ENCODE measurements around the gene PNMA1. TPM values are rescaled to one million over a fixed set of nuclear protein-coding genes. Genes with fewer than 3 reads are reported as not detected.

Gene PNMA1
- polyA plus RNA-seq, 12 donors = 22.0 to 33.8 (median 25.9) TPM; not detected in 1

DNA sequence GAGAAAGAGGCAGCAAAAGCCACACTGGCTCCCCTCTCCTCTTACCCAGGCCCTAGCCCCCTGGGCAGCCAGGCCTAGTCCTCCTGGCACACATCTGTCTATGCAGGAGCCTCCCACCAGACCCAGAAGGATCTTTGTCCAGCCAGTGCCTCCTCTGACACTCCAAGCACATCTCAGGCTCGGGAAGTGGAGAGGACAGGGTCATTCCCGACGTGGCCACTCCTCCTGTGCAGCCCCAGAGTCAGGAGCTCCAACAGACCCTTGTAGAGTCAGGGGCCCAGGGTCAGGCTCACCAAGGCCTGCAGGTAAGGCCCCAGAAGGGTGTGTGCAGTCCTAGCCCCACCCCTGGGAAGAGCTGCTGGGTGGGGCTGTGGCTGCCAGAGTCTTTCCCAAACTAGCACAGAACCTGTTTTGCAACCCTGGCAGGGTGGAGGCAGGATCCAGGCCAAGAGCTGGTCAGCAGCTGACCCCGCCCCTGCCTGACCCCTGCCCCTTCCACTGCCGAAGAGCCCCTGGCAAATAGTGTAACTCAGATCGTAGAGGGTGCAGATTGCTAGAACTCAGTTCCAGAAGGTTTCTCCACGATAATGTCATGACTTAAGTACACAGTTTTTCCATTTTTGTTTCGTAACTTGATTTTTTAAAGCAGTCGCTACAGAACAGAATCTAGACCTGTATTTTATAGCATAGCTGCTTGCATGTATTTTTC lies 26.6 kb upstream of the PNMA1 start:
- DNase-seq = no peak

- DNase-seq = no peak
These were observed 25.9 kb upstream of the PNMA1 start for GRCh38 chr14:73739899-73740617.

DNA sequence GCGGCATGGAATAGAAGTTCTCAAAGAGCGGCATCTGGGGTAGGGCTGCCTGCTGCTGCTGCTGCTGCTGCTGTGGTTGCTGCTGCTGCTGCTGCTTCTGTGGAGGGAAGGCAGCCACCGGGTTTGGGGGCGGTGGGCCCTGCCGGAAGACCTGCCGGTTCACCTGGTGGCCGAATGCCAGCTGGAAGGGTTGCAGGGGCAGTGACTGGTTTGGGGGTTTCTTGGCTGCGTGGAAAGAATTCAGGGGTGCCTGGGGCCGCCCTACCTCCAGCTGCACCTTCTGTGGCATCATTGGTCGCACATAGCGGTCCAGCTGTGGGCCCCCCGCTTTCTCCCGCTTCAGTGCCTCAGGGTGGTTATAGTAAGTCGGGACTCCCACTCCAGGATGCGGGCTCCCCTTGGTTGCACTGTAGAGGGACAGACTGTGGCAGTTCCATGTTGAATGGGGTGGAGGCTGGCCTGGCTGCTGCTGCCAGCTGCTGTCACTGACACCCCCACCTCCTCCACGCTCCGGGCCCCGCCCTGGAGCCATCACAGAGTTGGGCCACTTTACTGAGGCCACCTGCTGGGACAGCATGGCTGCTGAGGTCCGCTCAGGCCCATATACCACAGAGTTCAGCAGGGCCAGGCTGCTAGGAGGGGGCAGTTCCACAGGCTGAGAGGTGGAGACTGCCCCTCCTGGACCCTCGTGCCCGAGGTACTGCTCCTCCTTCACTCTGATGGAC lies 25.2 kb upstream of the PNMA1 start:
- DNase-seq = no peak

GRCh38 chr14:73738518-73739173 lies 24.5 kb upstream of the PNMA1 start:
- no peak for DNase-seq

- DNase-seq = no peak
These were observed 22.7 kb upstream of the PNMA1 start for GRCh38 chr14:73736842-73737241.

- DNase-seq = no peak
These were observed 17.8 kb upstream of the PNMA1 start for GRCh38 chr14:73732006-73732405.

DNA sequence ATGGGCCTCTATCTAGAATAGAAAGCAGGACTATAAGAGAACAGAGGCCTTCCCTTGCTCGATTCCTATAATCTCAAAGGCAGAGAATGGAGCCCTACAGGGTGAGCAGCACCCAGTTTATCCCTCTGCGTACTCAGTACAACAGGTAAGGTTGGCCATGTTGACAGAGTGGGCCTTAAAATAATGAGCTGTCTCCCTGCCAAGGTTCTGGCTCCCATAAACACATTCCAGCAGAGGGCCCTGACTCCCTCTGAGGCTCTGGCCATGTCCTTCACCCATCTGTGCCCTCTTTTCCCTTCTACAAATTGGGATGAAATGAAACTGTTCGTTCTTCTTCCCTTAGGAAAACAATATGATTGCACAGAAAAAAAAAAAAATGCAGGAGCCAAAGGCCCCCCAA lies 16.9 kb upstream of the PNMA1 start:
- DNase-seq = no peak

DNA sequence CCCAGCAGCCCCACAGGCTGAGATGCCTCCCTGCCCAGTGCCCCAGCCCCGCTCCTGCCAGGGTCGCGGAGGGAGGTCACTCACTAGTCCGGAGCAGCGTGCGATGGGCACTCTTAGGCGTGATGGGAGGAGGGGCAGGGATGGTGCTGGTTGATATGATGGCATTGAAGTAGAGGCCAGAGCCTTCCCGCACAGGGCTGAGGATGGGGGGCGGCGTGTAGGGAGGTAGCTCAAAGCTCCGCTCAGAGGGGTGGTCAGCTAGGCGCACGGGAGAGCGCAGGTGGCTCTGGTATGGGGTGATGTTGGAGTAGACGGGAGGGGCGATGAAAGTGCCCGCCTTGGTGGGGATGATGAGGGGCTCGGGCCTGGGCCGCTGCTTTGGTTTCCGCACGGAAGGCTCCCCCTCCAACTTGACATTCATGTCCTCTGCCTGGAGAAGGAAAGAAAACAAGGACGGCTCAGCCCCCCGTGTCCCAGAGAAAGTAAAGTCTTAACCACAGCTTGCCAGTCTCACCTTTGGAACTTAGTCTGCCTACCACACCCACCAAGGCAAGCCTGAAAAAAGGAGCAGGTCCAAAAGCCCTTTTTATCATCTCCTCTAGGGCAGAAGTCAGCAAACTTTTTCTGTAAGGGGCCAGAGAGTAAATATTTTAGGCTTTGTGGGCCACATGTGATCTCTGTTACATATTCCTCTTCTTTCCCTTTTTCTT lies 15.5 kb upstream of the PNMA1 start:
- DNase-seq = no peak

DNA sequence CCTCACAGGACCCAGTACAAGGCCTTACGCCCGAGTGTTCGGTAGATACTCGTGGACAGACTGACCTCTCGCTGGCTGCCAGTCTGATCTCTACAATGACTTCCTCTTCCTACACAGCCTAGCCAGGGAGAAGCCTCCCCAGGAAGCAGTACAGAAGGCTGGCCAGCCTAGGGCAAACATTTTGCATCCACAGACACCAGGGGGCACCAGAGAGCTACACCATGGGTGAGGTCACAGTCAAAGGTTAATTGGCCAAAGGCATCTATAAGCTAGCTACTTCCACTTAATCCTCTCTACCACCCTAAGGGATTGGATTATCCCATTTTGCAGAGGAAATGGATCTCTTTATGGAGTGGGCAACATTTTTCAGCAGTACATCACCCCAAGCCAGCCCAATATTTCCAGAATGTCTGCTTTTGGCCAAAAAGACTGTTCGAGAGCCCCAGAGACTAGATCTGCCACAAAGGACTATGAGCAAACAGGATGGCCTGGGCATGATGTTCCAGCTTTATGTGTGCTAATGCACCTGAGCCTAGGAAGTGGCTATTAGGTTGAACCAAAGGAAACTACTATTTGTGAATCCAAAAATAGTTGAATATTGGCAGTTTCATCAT lies 14.6 kb upstream of the PNMA1 start:
- peak; percentile 84 for DNase-seq

DNA sequence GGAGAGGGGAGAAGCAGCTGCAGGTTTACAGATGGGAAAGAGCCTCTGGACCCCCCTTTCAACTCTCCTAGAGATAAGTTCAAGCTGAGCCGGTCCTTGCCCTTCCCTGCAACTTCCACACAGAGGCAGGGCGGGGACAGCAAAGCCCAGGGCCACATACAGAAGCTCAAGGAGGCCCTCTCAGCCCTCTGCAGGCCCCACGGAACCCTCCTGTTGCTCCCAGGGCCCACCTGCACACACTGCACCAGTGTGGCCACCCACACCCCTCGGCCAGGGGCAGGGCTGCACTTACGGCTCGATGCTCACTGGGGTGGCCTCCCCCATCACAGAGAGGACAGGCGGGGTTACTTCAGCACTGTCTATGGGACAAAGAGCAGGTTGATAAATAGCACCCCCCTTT lies 13.0 kb upstream of the PNMA1 start:
- no peak for DNase-seq

- DNase-seq = no peak
These were observed 12.1 kb upstream of the PNMA1 start for GRCh38 chr14:73726025-73726961.

DNA sequence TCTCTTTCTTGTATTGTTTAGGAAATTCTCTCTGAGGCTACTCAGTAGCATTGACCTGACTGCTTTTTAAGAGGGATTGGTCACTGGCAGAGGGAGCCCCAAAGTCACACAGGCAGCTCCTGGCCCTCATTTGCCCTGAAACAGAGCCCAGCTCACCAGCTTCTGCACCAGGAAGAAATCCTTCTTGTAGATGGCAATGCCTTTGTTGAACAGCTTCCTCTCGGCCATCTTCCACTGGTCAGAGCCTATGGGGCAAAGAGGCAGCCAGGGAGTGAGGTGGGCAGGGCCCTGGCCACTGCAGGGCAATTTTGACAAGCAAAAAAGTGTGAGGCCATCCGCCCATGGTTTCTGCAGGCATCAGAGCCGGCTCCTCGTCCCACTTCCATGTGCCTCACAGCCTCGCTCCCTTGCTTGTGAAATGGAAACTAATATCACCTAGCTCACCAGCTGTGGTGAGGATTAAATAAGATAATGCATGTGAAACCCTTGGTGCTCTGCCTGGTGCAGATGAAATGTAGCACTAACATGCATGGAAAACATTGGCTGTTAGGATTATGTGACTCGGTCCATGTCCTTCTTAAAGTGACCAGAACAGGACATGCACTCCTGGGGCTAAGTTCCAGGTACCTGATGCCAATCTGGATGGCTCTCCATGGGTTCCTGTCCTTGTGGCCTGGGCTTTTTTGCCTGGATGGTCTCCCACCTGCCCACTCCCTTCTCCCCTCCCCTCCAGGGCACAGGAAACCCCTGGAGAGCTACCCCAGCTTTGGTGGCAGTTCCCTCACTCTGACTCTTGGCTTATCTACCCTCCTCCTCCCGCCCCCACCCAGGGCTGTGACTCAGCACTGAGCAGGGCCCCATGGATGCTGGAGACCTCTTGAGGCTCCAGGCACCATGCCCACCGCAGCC lies 11.2 kb upstream of the PNMA1 start:
- no peak for DNase-seq

DNA sequence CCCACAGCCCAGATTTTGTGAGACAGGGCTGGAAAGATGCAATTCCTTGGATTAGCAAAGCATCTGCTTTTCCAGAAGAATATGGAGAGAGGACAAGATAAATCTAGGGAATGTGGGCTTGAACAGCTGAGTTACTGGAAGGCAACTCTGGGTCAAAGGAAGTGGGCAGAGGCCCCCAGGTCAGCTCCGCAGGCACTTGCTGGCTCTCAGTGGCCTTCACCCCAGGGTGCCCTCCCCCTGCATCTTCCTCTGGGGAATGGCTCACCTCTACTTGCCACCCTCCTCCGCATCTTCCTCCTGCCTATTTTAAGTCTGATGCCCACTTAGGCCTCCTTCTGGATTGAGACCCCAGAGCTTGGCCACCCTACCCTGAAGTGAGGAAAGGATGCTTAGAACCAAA lies 10.5 kb upstream of the PNMA1 start:
- no peak for DNase-seq

DNA sequence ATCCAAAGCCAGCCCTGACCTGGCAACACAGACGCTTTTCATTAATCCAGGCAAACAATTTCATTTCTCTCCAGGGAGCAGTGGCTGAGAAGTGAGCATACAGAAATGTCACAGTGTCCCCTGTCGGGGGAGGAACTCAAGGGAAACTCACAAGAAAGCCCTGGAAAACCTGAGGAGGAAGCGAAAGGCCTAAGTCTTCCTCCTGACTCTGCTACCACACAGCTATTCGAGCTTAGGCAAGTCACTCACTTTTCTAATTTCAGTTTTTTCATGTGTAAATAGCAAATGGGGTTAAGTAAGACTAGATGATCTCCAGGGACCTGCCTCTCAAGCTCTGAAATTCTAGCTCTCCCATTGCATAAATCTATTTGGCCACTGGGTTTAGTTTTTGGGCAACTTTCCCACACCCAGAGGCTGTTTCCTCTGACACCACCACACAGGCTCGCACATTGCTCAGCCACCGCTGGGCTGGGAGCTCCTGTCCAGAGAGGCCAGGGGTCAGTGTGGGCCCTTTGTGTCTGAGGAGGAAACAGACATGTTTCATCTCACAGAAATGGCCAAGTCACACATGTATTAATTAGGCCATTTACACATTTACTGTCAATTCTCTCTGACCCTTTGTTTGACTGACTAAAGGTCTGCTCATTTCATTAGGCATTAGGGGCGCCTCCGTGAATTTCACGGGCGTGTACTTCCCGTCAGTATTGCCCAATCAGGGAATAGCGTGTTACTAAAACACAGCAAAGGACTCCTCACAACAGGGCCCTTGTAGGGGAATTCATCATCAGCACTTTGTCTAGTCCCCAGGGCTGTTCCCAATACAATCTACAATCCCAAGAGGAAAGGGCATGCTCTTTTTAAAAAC lies 9.8 kb upstream of the PNMA1 start:
- DNase-seq = no peak

- no peak for DNase-seq
These were observed 9.2 kb upstream of the PNMA1 start for GRCh38 chr14:73723406-73723796.

DNA sequence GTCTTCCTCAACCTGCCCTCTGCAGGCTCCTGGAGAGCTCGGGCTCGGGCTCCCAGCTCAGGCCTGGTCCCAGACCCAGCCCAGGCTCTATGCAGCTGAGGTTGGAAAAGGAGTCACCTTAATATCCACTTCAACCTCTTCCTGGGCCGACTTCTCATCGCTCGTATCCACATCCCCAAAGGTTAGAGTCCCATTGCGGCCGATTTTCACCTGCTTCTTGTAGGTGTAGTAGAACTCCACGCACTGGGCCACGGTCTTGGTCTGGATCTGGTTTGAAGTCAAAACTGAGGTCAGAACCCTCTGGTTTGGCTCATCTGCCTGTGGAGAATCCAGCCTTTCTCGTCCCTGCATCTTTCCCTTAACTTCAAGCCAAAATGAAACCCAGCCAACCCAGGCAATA lies 8.4 kb upstream of the PNMA1 start:
- no peak for DNase-seq

- no peak for DNase-seq
These were observed 7.1 kb upstream of the PNMA1 start for GRCh38 chr14:73721101-73721821.

Data from muscle of arm (tissue), 12 donors.